H1 (cell line): Measurements from ENCODE around the gene UQCRQ.

Source experiments
- CHD1 ChIP-seq: IDR thresholded peaks from 2 replicates; pipeline ENCODE4 v1.6.1; 2012; ENCODE audit warnings: low read depth, low read length, improper control_type of control experiment
- CTCF ChIP-seq, 3 experiments: IDR thresholded peaks; 1 replicate in 2 of 3; 2 replicates in 1 of 3; pipeline versions ENCODE4 v1.5.1 to v1.6.1; 2011; ENCODE audit warnings: low read length in 3 of 3, mild to moderate bottlenecking in 3 of 3, inconsistent platforms in 2 of 3, low read depth in 1 of 3, moderate library complexity in 1 of 3; ENCODE audit not compliant: insufficient read depth in 1 of 3; ENCODE audit errors: control extremely low read depth in 1 of 3
- EZH2 ChIP-seq: fragments of 200-600 bp; sonication (generic); IDR thresholded peaks from 2 replicates; pipeline ENCODE4 v1.7.1; 2012; ENCODE audit warnings: low read depth, mild to moderate bottlenecking, moderate library complexity, low read length, inconsistent platforms; ENCODE audit not compliant: severe bottlenecking
- POLR2A ChIP-seq, 2 experiments: IDR thresholded peaks; 1 replicate in 1 of 2; 2 replicates in 1 of 2; pipeline ENCODE4 v1.6.1; 2011; ENCODE audit warnings: low read depth in 2 of 2, low read length in 2 of 2, mild to moderate bottlenecking in 2 of 2; ENCODE audit errors: control extremely low read depth in 1 of 2
- TCF12 ChIP-seq: IDR thresholded peaks from 2 replicates; pipeline ENCODE4 v1.6.1; 2011; ENCODE audit warnings: low read depth, mild to moderate bottlenecking, low read length

GRCh38 chr5:132867046-132867451 is 607 bp downstream of the UQCRQ start:
- TF ChIP-seq POLR2A (IDR thresholded peaks at IDR 0.05; ENCODE audit: control extremely low read depth in 1 of 2, low read depth in 2 of 2, low read length in 2 of 2) (no peak), EZH2 (no peak), CTCF (IDR thresholded peaks at IDR 0.05; ENCODE audit: control extremely low read depth in 1 of 3, insufficient read depth in 1 of 3, low read depth in 1 of 3, low read length in 3 of 3) (no peak), TCF12 (no peak), CHD1 (no peak)
